ENCODE results near the gene FBXO24.
"Not testable (repeated sequence)": the region's sequence is repeated elsewhere in the genome, so short reads cannot be mapped to it uniquely, and the experiment has no call there.

Gene FBXO24

GRCh38 chr7:100586266-100587025 lies at the start of gene FBXO24:
Gene FBXO24, plus strand, starts transcription at chr7:100586328. Its CDS starts 298 bp downstream, at chr7:100586626.
- peak; percentile 97 for DNase-seq

GRCh38 chr7:100536695-100537094 lies 49.4 kb upstream of the FBXO24 start:
- not testable (repeated sequence) for DNase-seq

GRCh38 chr7:100538348-100538653 lies 47.8 kb upstream of the FBXO24 start:
- DNase-seq, result no peak

GRCh38 chr7:100538654-100539435 lies 47.3 kb upstream of the FBXO24 start, which contains the start of gene AGFG2:
Gene AGFG2, plus strand, starts transcription at chr7:100539203. Its CDS starts 144 bp downstream, at chr7:100539347.
- peak; percentile 91 for DNase-seq

GRCh38 chr7:100539436-100540006 lies 46.6 kb upstream of the FBXO24 start:
- no peak for DNase-seq

GRCh38 chr7:100540073-100540723 lies 45.9 kb upstream of the FBXO24 start:
- no peak for DNase-seq

GRCh38 chr7:100541309-100541708 lies 44.8 kb upstream of the FBXO24 start:
- not testable (repeated sequence) for DNase-seq

GRCh38 chr7:100543586-100543985 lies 42.5 kb upstream of the FBXO24 start:
- no peak for DNase-seq

GRCh38 chr7:100544386-100544785 lies 41.7 kb upstream of the FBXO24 start:
- no peak for DNase-seq

- DNase-seq, result no peak
These were observed 41.2 kb upstream of the FBXO24 start for GRCh38 chr7:100544967-100545359.

GRCh38 chr7:100545360-100546128 lies 40.6 kb upstream of the FBXO24 start:
- DNase-seq, result no peak

- DNase-seq, result no peak
These were observed 39.8 kb upstream of the FBXO24 start for GRCh38 chr7:100546129-100546925.

GRCh38 chr7:100546926-100547800 lies 39.0 kb upstream of the FBXO24 start:
- DNase-seq, result no peak

GRCh38 chr7:100547872-100548271 lies 38.3 kb upstream of the FBXO24 start:
- DNase-seq, result no peak

GRCh38 chr7:100548446-100548845 lies 37.7 kb upstream of the FBXO24 start:
- DNase-seq, result not testable (repeated sequence)

- no peak for DNase-seq
These were observed 33.6 kb upstream of the FBXO24 start for GRCh38 chr7:100552532-100552931.

- no peak for DNase-seq
These were observed 33.1 kb upstream of the FBXO24 start for GRCh38 chr7:100553032-100553431.

- no peak for DNase-seq
These were observed 30.4 kb upstream of the FBXO24 start for GRCh38 chr7:100555701-100556100.

- no peak for DNase-seq
These were observed 29.6 kb upstream of the FBXO24 start for GRCh38 chr7:100556541-100556940.

GRCh38 chr7:100559127-100559526 lies 27.0 kb upstream of the FBXO24 start:
- DNase-seq, result no peak

Measured in NCI-H510A treated with DMSO at 0.1 percent for 48 hours (cell line).